A549 (cell line): ENCODE data around the gene ALDH1A1. TPM values are rescaled to one million over a fixed set of nuclear protein-coding genes. Genes with fewer than 3 reads are reported as not detected.
A peak's percentile ranks its signal among the peaks of the same experiment; 100 is the strongest.

ENCODE experiments used
- ATAC-seq, 2 experiments: fragments of 200-7000 bp in 1 of 2; fragments of >200 bp in 1 of 2; cut with Nextera tagmentation in 1 of 2; cut with Tn5 transposase in 1 of 2; 3 replicates each; pipeline versions ENCODE4 v1.8.0 to v1.9.1; 2018 to 2020; ENCODE audit warnings: mild to moderate bottlenecking in 1 of 2, moderate library complexity in 1 of 2
- CTCF ChIA-PET: fragments of 300-600 bp; sonication (Branson Sonifier 250); formaldehyde crosslinking; extraction: SDS; loops from one replicate; lab custom pipeline; 2021; ENCODE audit warnings: antibody characterized with exemption, inconsistent platforms; lab: Yijun Ruan, JAX
- POLR2A ChIA-PET: fragments of 350-600 bp; formaldehyde crosslinking; extraction: SDS; loops from one replicate; lab custom pipeline; 2021; ENCODE audit warnings: antibody characterized with exemption, inconsistent platforms; lab: Yijun Ruan, JAX
- DNase-seq, 2 experiments: peaks; one replicate each; pipeline versions ENCODE4 v3.0.0 to v3.0.0-alpha.2; 2011 to 2016; ENCODE audit warnings: low read depth in 1 of 2, low spot score in 1 of 2
- FAIRE-seq: peaks from 2 replicates; lab custom pipeline; 2011; peaks lifted over from hg19 to GRCh38; lab: Jason Lieb, UNC
- H3K27ac ChIP-seq, 2 experiments: fragments of >200 bp; sonication (Bioruptor Twin); formaldehyde crosslinking; 3 replicates each; pipeline ENCODE4 v1.5.1; 2016 to 2017
- H3K4me1 ChIP-seq: fragments of >200 bp; sonication (Bioruptor Twin); formaldehyde crosslinking; 3 replicates; pipeline ENCODE4 v1.6.1; 2016
- H3K4me2 ChIP-seq: fragments of >200 bp; sonication (Bioruptor Twin); formaldehyde crosslinking; 3 replicates; pipeline ENCODE4 v1.6.1; 2016
- H3K4me3 ChIP-seq: fragments of >200 bp; sonication (Bioruptor Twin); formaldehyde crosslinking; 3 replicates; pipeline ENCODE4 v1.5.1; 2016
- H3K9me3 ChIP-seq: fragments of >200 bp; sonication (Bioruptor Twin); formaldehyde crosslinking; 3 replicates; pipeline ENCODE4 v1.6.1; 2016
- BHLHE40 ChIP-seq: IDR thresholded peaks from 2 replicates; pipeline ENCODE4 v1.6.1; 2012; ENCODE audit warnings: low read depth, low read length, inconsistent platforms
- CEBPB ChIP-seq, 2 experiments: fragments of >200 bp in 1 of 2; sonication (Bioruptor Twin) in 1 of 2; formaldehyde crosslinking in 1 of 2; IDR thresholded peaks; 2 replicates each; pipeline ENCODE4 v1.6.1; 2012 to 2016
- CTCF ChIP-seq: fragments of >200 bp; sonication (Bioruptor Twin); formaldehyde crosslinking; IDR thresholded peaks from 3 replicates; pipeline ENCODE4 v1.5.1; 2016
- E2F6 ChIP-seq: IDR thresholded peaks from 2 replicates; pipeline ENCODE4 v1.6.1; 2012; ENCODE audit warnings: low read depth, borderline replicate concordance
- EHF ChIP-seq: fragments of 250-450 bp; sonication (Bioruptor Pico); IDR thresholded peaks from 2 replicates; pipeline ENCODE4 v1.5.0; 2020; ENCODE audit warnings: mild to moderate bottlenecking
- EHMT2 ChIP-seq: fragments of 200-600 bp; sonication (generic); IDR thresholded peaks from 2 replicates; pipeline ENCODE4 v1.6.1; 2016; ENCODE audit warnings: antibody characterized with exemption, low read depth, mild to moderate bottlenecking, moderate library complexity
- ELK1 ChIP-seq: fragments of 150-350 bp; IDR thresholded peaks from 2 replicates; pipeline ENCODE4 v1.6.1; 2014; ENCODE audit warnings: low read depth, mild to moderate bottlenecking, low read length
- EP300 ChIP-seq, 2 experiments: fragments of >200 bp; sonication (Bioruptor Twin); formaldehyde crosslinking; IDR thresholded peaks; 2 replicates in 1 of 2; 3 replicates in 1 of 2; pipeline ENCODE4 v1.6.1; 2016 to 2017
- FOSB ChIP-seq: fragments of 250-450 bp; sonication (Bioruptor Pico); IDR thresholded peaks from 2 replicates; pipeline ENCODE4 v1.5.0; 2020; ENCODE audit warnings: mild to moderate bottlenecking, moderate library complexity
- FOSL2 ChIP-seq, 2 experiments: fragments of 450-650 bp in 1 of 2; fragments of >200 bp in 1 of 2; sonication (Bioruptor Twin) in 1 of 2; formaldehyde crosslinking; IDR thresholded peaks; 2 replicates each; pipeline versions ENCODE4 v1.5.0 to v1.6.1; 2016 to 2020; ENCODE audit warnings: mild to moderate bottlenecking in 1 of 2, moderate library complexity in 1 of 2
- FOXS1 ChIP-seq: fragments of 250-450 bp; sonication (Bioruptor Pico); IDR thresholded peaks from 2 replicates; pipeline ENCODE4 v1.5.0; 2020; ENCODE audit warnings: mild to moderate bottlenecking, moderate library complexity
- GATA3 ChIP-seq: IDR thresholded peaks from 2 replicates; pipeline ENCODE4 v1.6.1; 2012; ENCODE audit warnings: borderline replicate concordance
- HES2 ChIP-seq: fragments of >200 bp; sonication (Bioruptor Twin); formaldehyde crosslinking; IDR thresholded peaks from 2 replicates; pipeline ENCODE4 v1.6.1; 2016
- HOXB5 ChIP-seq: fragments of 250-450 bp; sonication (Bioruptor Pico); IDR thresholded peaks from 2 replicates; pipeline ENCODE4 v1.5.0; 2020; ENCODE audit warnings: mild to moderate bottlenecking, moderate library complexity
- JUN ChIP-seq, 2 experiments: fragments of >200 bp; sonication (Bioruptor Twin); formaldehyde crosslinking; IDR thresholded peaks; 2 replicates in 1 of 2; 3 replicates in 1 of 2; pipeline ENCODE4 v1.6.1; 2016 to 2017
- MAFK ChIP-seq: fragments of 450-650 bp; IDR thresholded peaks from 2 replicates; pipeline ENCODE4 v1.6.1; 2014; ENCODE audit not compliant: partially characterized antibody
- MYC ChIP-seq: IDR thresholded peaks from 2 replicates; pipeline ENCODE4 v1.6.1; 2012; ENCODE audit warnings: mild to moderate bottlenecking, inconsistent platforms, low read length, improper control_type of control experiment, borderline replicate concordance
- PBX3 ChIP-seq: IDR thresholded peaks from 2 replicates; pipeline ENCODE4 v1.6.1; 2012
- PHF8 ChIP-seq: fragments of 200-600 bp; sonication (generic); IDR thresholded peaks from 2 replicates; pipeline ENCODE4 v1.6.1; 2016; ENCODE audit warnings: low read depth, mild to moderate bottlenecking, antibody characterized with exemption, moderate library complexity, borderline replicate concordance
- POLR2A ChIP-seq: IDR thresholded peaks from 2 replicates; pipeline ENCODE4 v1.6.1; 2012; ENCODE audit warnings: mild to moderate bottlenecking, low read length
- POLR2AphosphoS2 ChIP-seq: conservative IDR thresholded peaks from 2 replicates; pipeline ENCODE4 v1.6.1; 2012; ENCODE audit warnings: low read length, improper control_type of control experiment, inconsistent platforms
- RAD21 ChIP-seq, 2 experiments: fragments of >200 bp in 1 of 2; sonication (Bioruptor Twin) in 1 of 2; formaldehyde crosslinking in 1 of 2; IDR thresholded peaks in 1 of 2; conservative IDR thresholded peaks in 1 of 2; 2 replicates in 1 of 2; 3 replicates in 1 of 2; pipeline ENCODE4 v1.6.1; 2012 to 2018; ENCODE audit warnings: inconsistent platforms in 1 of 2
- RARB ChIP-seq: fragments of 250-450 bp; sonication (Bioruptor Pico); IDR thresholded peaks from 2 replicates; pipeline ENCODE4 v1.8.0; 2021; ENCODE audit warnings: mild to moderate bottlenecking, moderate library complexity
- REST ChIP-seq: fragments of 200-600 bp; sonication (generic); IDR thresholded peaks from 2 replicates; pipeline ENCODE4 v1.6.1; 2016; ENCODE audit warnings: antibody characterized with exemption, mild to moderate bottlenecking, moderate library complexity
- RFX5 ChIP-seq: fragments of 450-650 bp; IDR thresholded peaks from 2 replicates; pipeline ENCODE4 v1.7.1; 2014; ENCODE audit warnings: antibody characterized with exemption, mild to moderate bottlenecking, moderate library complexity
- RNF2 ChIP-seq: fragments of 200-600 bp; sonication (generic); IDR thresholded peaks from 2 replicates; pipeline ENCODE4 v1.6.1; 2016; ENCODE audit warnings: low read depth, mild to moderate bottlenecking, antibody characterized with exemption, moderate library complexity, borderline replicate concordance
- SMC3 ChIP-seq: fragments of >200 bp; sonication (Bioruptor Twin); formaldehyde crosslinking; IDR thresholded peaks from 3 replicates; pipeline ENCODE4 v1.6.1; 2018; ENCODE audit warnings: inconsistent platforms
- USF2 ChIP-seq: fragments of 450-650 bp; IDR thresholded peaks from 2 replicates; pipeline ENCODE4 v1.6.1; 2014; ENCODE audit warnings: antibody characterized with exemption
- ZC3H11A ChIP-seq: fragments of 450-650 bp; IDR thresholded peaks from 2 replicates; pipeline ENCODE4 v1.6.1; 2014; ENCODE audit warnings: antibody characterized with exemption, mild to moderate bottlenecking
- ZNF302 ChIP-seq: fragments of 250-450 bp; sonication (Bioruptor Pico); IDR thresholded peaks from 2 replicates; pipeline ENCODE4 v1.9.0; 2021; ENCODE audit warnings: inconsistent platforms, mild to moderate bottlenecking, moderate library complexity
- ZSCAN20 ChIP-seq: fragments of 250-450 bp; sonication (Bioruptor Pico); IDR thresholded peaks from 2 replicates; pipeline ENCODE4 v1.8.0; 2022; ENCODE audit warnings: mild to moderate bottlenecking, moderate library complexity
- whole genome bisulfite sequencing: methylation state at CpG from one replicate; pipeline ENCODE4 v1.1.6; 2017; ENCODE audit errors: missing lambda C conversion rate; 5-methylcytosine and 5-hydroxymethylcytosine counted together
- polyA plus RNA-seq, 4 experiments: library from polyadenylated mRNA; depleted of rRNA in 3 of 4; stranded (reverse); fragments of >200 nt; fragmentation: RNase III in 1 of 4; extraction: RNeasy Plus Mini Kit Qiagen cat#74134 plus additional on column Dnase treatment in 1 of 4; gene quantifications; 2 replicates in 3 of 4; 3 replicates in 1 of 4; pipeline ENCODE4 v1.2.3, GENCODE V29; 2011 to 2017

The ALDH1A1 gene
- polyA plus RNA-seq, 2 of the 4 experiments (the other 2 are of a cell fraction) = 8,617 to 9,987 TPM

- Histone ChIP-seq H3K9me3 (no peaks in the 10 kb centered on the region), H3K27ac (peak overlapping the region; percentile 90 to 91), H3K4me2 (peak overlapping the region; percentile 94), H3K4me1 (peaks cover 9% of the 10 kb centered on the region; the same call in 2 of the 3 replicates), H3K4me3 (peak overlapping the region; percentile 67)
- FAIRE-seq (peak; percentile 91), DNase-seq (peak in 1 of 2 experiments; percentile 80), ATAC-seq (peak in 1 of 2 experiments; percentile 14; a peak in 3 of 6 replicates)
- ChIA-PET POLR2A (interaction anchor here (1.1 to 5.8 kb wide), 11 partner anchors 9 to 129 kb away, joined by 3 to 77 read pairs (median 6); no protein-coding TSS in a partner anchor), CTCF (interaction anchor here (1.0 to 3.5 kb wide), 9 partner anchors 8 to 73 kb away, joined by 3 to 25 read pairs (median 7); no protein-coding TSS in a partner anchor)
- WGBS = 2% methylated on average over 7 of the region's 7 CpGs
- TF ChIP-seq ZSCAN20 = no peak
- no peak for TF ChIP-seq REST
- TF ChIP-seq FOXS1 (CRISPR knock-in tag) = no peak
- no peak for TF ChIP-seq BHLHE40
- TF ChIP-seq JUN (IDR thresholded peaks at IDR 0.05) = peak; percentile 66 to 84; a peak in 3 of 5 replicates
- TF ChIP-seq ZNF302 (CRISPR knock-in tag) = no peak
- 0 out of 2 replicates have a peak, but pooled peaks have one; percentile 39 for TF ChIP-seq GATA3
- TF ChIP-seq RAD21 (conservative IDR thresholded peaks at IDR 0.05 in 1 of 2, IDR thresholded peaks at IDR 0.05 in 1 of 2) = no peak
- TF ChIP-seq POLR2A = no peak
- no peak for TF ChIP-seq ELK1
- TF ChIP-seq RNF2 = no peak
- no peak for TF ChIP-seq E2F6
- no peak for TF ChIP-seq CTCF
- 0 out of 2 replicates have a peak, but pooled peaks have one; percentile 22 for TF ChIP-seq EHF
- TF ChIP-seq HES2 = no peak
- no peak for TF ChIP-seq MYC
- TF ChIP-seq EP300 (IDR thresholded peaks at IDR 0.05) = no peak
- TF ChIP-seq PHF8 = no peak
- TF ChIP-seq FOSB (CRISPR knock-in tag) = peak; percentile 94; the same call in 1 of the 2 replicates
- no peak for TF ChIP-seq FOSL2 (IDR thresholded peaks at IDR 0.05)
- TF ChIP-seq FOSL2 (CRISPR knock-in tag; IDR thresholded peaks at IDR 0.05) = peak; percentile 63
- TF ChIP-seq PBX3 = no peak
- no peak for TF ChIP-seq SMC3
- TF ChIP-seq USF2 = no peak
- TF ChIP-seq POLR2AphosphoS2 = no peak; the same call in 1 of the 2 replicates
- no peak for TF ChIP-seq EHMT2
- TF ChIP-seq RARB = peak; percentile 84
- no peak for TF ChIP-seq HOXB5 (CRISPR knock-in tag)
- no peak for TF ChIP-seq ZC3H11A
- TF ChIP-seq MAFK = peak; percentile 39
- no peak for TF ChIP-seq RFX5
- peak; percentile 76 to 84; a peak in 3 of 4 replicates for TF ChIP-seq CEBPB (IDR thresholded peaks at IDR 0.05)
Observed at GRCh38 chr9:72949918-72950325, 2.9 kb downstream of the ALDH1A1 start.
